Gastrocnemius medialis (tissue), 4 donors: Measurements from ENCODE around the gene CLEC4F.

Experiments
- CTCF ChIP-seq, 5 experiments: fragments of 450-650 bp in 3 of 5; fragments of 200-600 bp in 2 of 5; sonication (generic) in 2 of 5; IDR thresholded peaks in 4 of 5; conservative IDR thresholded peaks in 1 of 5; 1 replicate in 4 of 5; 2 replicates in 1 of 5; pipeline ENCODE4 v1.5.1; 2016 to 2019; ENCODE audit warnings: antibody characterized with exemption in 5 of 5, mild to moderate bottlenecking in 3 of 5, moderate library complexity in 3 of 5
- POLR2A ChIP-seq, 2 donors: fragments of 450-650 bp; IDR thresholded peaks; one replicate each; pipeline ENCODE4 v1.6.1; 2017; ENCODE audit warnings: antibody characterized with exemption in 2 of 2, mild to moderate bottlenecking in 2 of 2, moderate library complexity in 2 of 2

GRCh38 chr2:70769450-70769849 is 50.9 kb downstream of the CLEC4F start:
- TF ChIP-seq CTCF (IDR thresholded peaks at IDR 0.05 in 4 of 5, conservative IDR thresholded peaks at IDR 0.05 in 1 of 5) (no peak), POLR2A (IDR thresholded peaks at IDR 0.05) (no peak)
